Measurements from ENCODE around the gene GPR89B.
"Not testable (repeated sequence)": the region's sequence is repeated elsewhere in the genome, so short reads cannot be mapped to it uniquely, and the experiment has no call there.

The GPR89B gene

GRCh38 chr1:147928236-147929132 lies at the start of gene GPR89B:
TSS of gene GPR89B (plus strand) at chr1:147928420. CDS start at chr1:147928537, 117 bp downstream.
- H3K27me3 Mint-ChIP-seq, H3K36me3 Mint-ChIP-seq, H3K9me3 Mint-ChIP-seq: not testable (repeated sequence)
- Mint-ChIP-seq H3K27ac (peak within 1 kb of the TSS; percentile 70), H3K4me1 (peaks cover 23% of the 10 kb centered on the region), H3K4me3 (peak within 1 kb of the TSS; percentile 85)
- ATAC-seq = peak; percentile 100

GRCh38 chr1:147879911-147880310 lies 48.3 kb upstream of the GPR89B start:
- no peaks in the 10 kb centered on the region for H3K36me3 Mint-ChIP-seq
- H3K4me3 Mint-ChIP-seq = no peak overlapping the region
- peaks cover 41% of the 10 kb centered on the region for H3K27me3 Mint-ChIP-seq
- H3K4me1 Mint-ChIP-seq = no peaks in the 10 kb centered on the region
- H3K9me3 Mint-ChIP-seq = peaks cover 4% of the 10 kb centered on the region
- no peak for ATAC-seq
- H3K27ac Mint-ChIP-seq = no peak overlapping the region

GRCh38 chr1:147882535-147882934 lies 45.7 kb upstream of the GPR89B start:
- H3K4me3 Mint-ChIP-seq = no peak overlapping the region
- no peak for ATAC-seq
- H3K36me3 Mint-ChIP-seq = no peaks in the 10 kb centered on the region
- no peaks in the 10 kb centered on the region for H3K4me1 Mint-ChIP-seq
- H3K27ac Mint-ChIP-seq = no peak overlapping the region
- peaks cover 4% of the 10 kb centered on the region for H3K9me3 Mint-ChIP-seq
- peaks cover 24% of the 10 kb centered on the region for H3K27me3 Mint-ChIP-seq

- Mint-ChIP-seq H3K36me3 (no peaks in the 10 kb centered on the region), H3K27ac (no peak overlapping the region), H3K27me3 (peaks cover 11% of the 10 kb centered on the region), H3K9me3 (no peaks in the 10 kb centered on the region), H3K4me3 (no peak overlapping the region), H3K4me1 (peaks cover 8% of the 10 kb centered on the region)
- ATAC-seq = peak; percentile 88
Observed at GRCh38 chr1:147890177-147890790, 37.9 kb upstream of the GPR89B start.

GRCh38 chr1:147891088-147891487 lies 37.1 kb upstream of the GPR89B start:
- Mint-ChIP-seq H3K27ac (no peak overlapping the region), H3K36me3 (no peaks in the 10 kb centered on the region), H3K4me1 (peaks cover 8% of the 10 kb centered on the region), H3K4me3 (no peak overlapping the region), H3K9me3 (no peaks in the 10 kb centered on the region), H3K27me3 (peaks cover 11% of the 10 kb centered on the region)
- no peak for ATAC-seq

GRCh38 chr1:147892216-147892615 lies 36.0 kb upstream of the GPR89B start:
- H3K9me3 Mint-ChIP-seq = no peaks in the 10 kb centered on the region
- H3K36me3 Mint-ChIP-seq = no peaks in the 10 kb centered on the region
- H3K4me1 Mint-ChIP-seq = peaks cover 8% of the 10 kb centered on the region
- no peak for ATAC-seq
- H3K27me3 Mint-ChIP-seq = peaks cover 11% of the 10 kb centered on the region
- H3K4me3 Mint-ChIP-seq = no peak overlapping the region
- no peak overlapping the region for H3K27ac Mint-ChIP-seq

- Mint-ChIP-seq H3K27me3 (peaks cover 11% of the 10 kb centered on the region), H3K4me1 (peaks cover 8% of the 10 kb centered on the region), H3K27ac (no peak overlapping the region), H3K9me3 (no peaks in the 10 kb centered on the region), H3K4me3 (no peak overlapping the region), H3K36me3 (no peaks in the 10 kb centered on the region)
- ATAC-seq = no peak
Observed at GRCh38 chr1:147892731-147893214, 35.4 kb upstream of the GPR89B start.

GRCh38 chr1:147895123-147895522 lies 33.1 kb upstream of the GPR89B start:
- H3K27ac Mint-ChIP-seq = no peak overlapping the region
- no peaks in the 10 kb centered on the region for H3K9me3 Mint-ChIP-seq
- peaks cover 24% of the 10 kb centered on the region for H3K27me3 Mint-ChIP-seq
- ATAC-seq = no peak
- H3K4me1 Mint-ChIP-seq = peaks cover 3% of the 10 kb centered on the region
- H3K36me3 Mint-ChIP-seq = no peaks in the 10 kb centered on the region
- H3K4me3 Mint-ChIP-seq = no peak overlapping the region

GRCh38 chr1:147897029-147897752 lies 31.0 kb upstream of the GPR89B start:
- Mint-ChIP-seq H3K4me1 (no peaks in the 10 kb centered on the region), H3K27me3 (peaks cover 25% of the 10 kb centered on the region), H3K4me3 (no peak overlapping the region), H3K9me3 (no peaks in the 10 kb centered on the region), H3K27ac (no peak overlapping the region), H3K36me3 (no peaks in the 10 kb centered on the region)
- no peak for ATAC-seq

- Mint-ChIP-seq H3K27ac (no peak overlapping the region), H3K27me3 (peaks cover 29% of the 10 kb centered on the region), H3K9me3 (no peaks in the 10 kb centered on the region), H3K4me3 (no peak overlapping the region), H3K4me1 (no peaks in the 10 kb centered on the region), H3K36me3 (no peaks in the 10 kb centered on the region)
- no peak for ATAC-seq
Observed at GRCh38 chr1:147897789-147898188, 30.4 kb upstream of the GPR89B start.

GRCh38 chr1:147902253-147902845 lies 25.9 kb upstream of the GPR89B start, which contains the start of gene GJA8:
TSS of gene GJA8 (plus strand) at chr1:147902795. CDS start at chr1:147907956, 5,161 bp downstream.
- H3K27ac Mint-ChIP-seq = no peak within 1 kb of the TSS
- ATAC-seq = no peak
- no peaks in the 10 kb centered on the region for H3K4me1 Mint-ChIP-seq
- no peaks in the 10 kb centered on the region for H3K36me3 Mint-ChIP-seq
- no peaks in the 10 kb centered on the region for H3K9me3 Mint-ChIP-seq
- H3K4me3 Mint-ChIP-seq = no peak within 1 kb of the TSS
- peaks cover 29% of the 10 kb centered on the region for H3K27me3 Mint-ChIP-seq

GRCh38 chr1:147904726-147905125 lies 23.5 kb upstream of the GPR89B start:
- no peak for ATAC-seq
- no peaks in the 10 kb centered on the region for H3K4me1 Mint-ChIP-seq

GRCh38 chr1:147907786-147908509 lies 20.3 kb upstream of the GPR89B start:
- no peaks in the 10 kb centered on the region for H3K9me3 Mint-ChIP-seq

More at GRCh38 chr1:147904726-147905125, 23.5 kb upstream of the GPR89B start:
- H3K36me3 Mint-ChIP-seq = no peaks in the 10 kb centered on the region
- H3K4me3 Mint-ChIP-seq = no peak overlapping the region
- H3K27ac Mint-ChIP-seq = no peak overlapping the region
- H3K27me3 Mint-ChIP-seq = peaks cover 32% of the 10 kb centered on the region
- no peaks in the 10 kb centered on the region for H3K9me3 Mint-ChIP-seq

GRCh38 chr1:147912553-147912952 lies 15.7 kb upstream of the GPR89B start:
- H3K36me3 Mint-ChIP-seq = no peaks in the 10 kb centered on the region
- H3K4me3 Mint-ChIP-seq = no peak overlapping the region
- H3K27me3 Mint-ChIP-seq = peaks cover 38% of the 10 kb centered on the region

More at GRCh38 chr1:147907786-147908509, 20.3 kb upstream of the GPR89B start:
- Mint-ChIP-seq H3K27me3 (peaks cover 18% of the 10 kb centered on the region), H3K4me3 (no peak overlapping the region), H3K4me1 (no peaks in the 10 kb centered on the region), H3K27ac (no peak overlapping the region), H3K36me3 (no peaks in the 10 kb centered on the region)
- no peak for ATAC-seq

More at GRCh38 chr1:147912553-147912952, 15.7 kb upstream of the GPR89B start:
- Mint-ChIP-seq H3K9me3 (no peaks in the 10 kb centered on the region), H3K27ac (no peak overlapping the region), H3K4me1 (no peaks in the 10 kb centered on the region)
- no peak for ATAC-seq
